MCF 10A (cell line): ENCODE data around the gene IKZF1. TPM values are rescaled to one million over a fixed set of nuclear protein-coding genes. Genes with fewer than 3 reads are reported as not detected.

ENCODE experiments used
- BruUV-seq: library from RNA; stranded (reverse); fragments of 400-500 nt; replicated peaks from 2 replicates; lab custom pipeline; 2021; lab: Mats Ljungman, UMichigan
- CTCF ChIA-PET: fragments of 300-600 bp; sonication (Branson Sonifier 250); formaldehyde crosslinking; extraction: SDS; loops from one replicate; lab custom pipeline; 2021; ENCODE audit warnings: antibody characterized with exemption, inconsistent platforms; lab: Yijun Ruan, JAX
- POLR2A ChIA-PET: fragments of 300-600, 350-650 bp; sonication (Branson Sonifier 250); formaldehyde crosslinking; extraction: SDS; loops from one replicate; lab custom pipeline; 2020; ENCODE audit warnings: antibody characterized with exemption, inconsistent platforms; lab: Yijun Ruan, JAX
- DNase-seq: peaks from one replicate; pipeline ENCODE4 v3.0.0-alpha.2; 2018; ENCODE audit not compliant: unreplicated experiment
- H3K27ac Mint-ChIP-seq: one replicate; pipeline ENCODE4 v1.8.0; 2022; ENCODE audit warnings: mild to moderate bottlenecking, low read depth, mixed read lengths; ENCODE audit not compliant: unreplicated experiment
- H3K27me3 Mint-ChIP-seq: one replicate; pipeline ENCODE4 v1.8.0; 2022; ENCODE audit warnings: mixed read lengths; ENCODE audit not compliant: insufficient read depth, unreplicated experiment
- H3K36me3 Mint-ChIP-seq: one replicate; pipeline ENCODE4 v1.8.0; 2022; ENCODE audit warnings: mild to moderate bottlenecking, moderate library complexity, mixed read lengths; ENCODE audit not compliant: insufficient read depth, unreplicated experiment
- H3K4me1 Mint-ChIP-seq: one replicate; pipeline ENCODE4 v1.8.0; 2022; ENCODE audit warnings: mixed read lengths; ENCODE audit not compliant: insufficient read depth, unreplicated experiment
- H3K4me3 Mint-ChIP-seq: one replicate; pipeline ENCODE4 v1.8.0; 2022; ENCODE audit warnings: mild to moderate bottlenecking, moderate library complexity, mixed read lengths; ENCODE audit not compliant: unreplicated experiment
- H3K9me3 Mint-ChIP-seq: one replicate; pipeline ENCODE4 v1.8.0; 2022; ENCODE audit warnings: mixed read lengths; ENCODE audit not compliant: unreplicated experiment
- intact Hi-C: fragments of 100-400 bp; cut with micrococcal nuclease; formaldehyde crosslinking; loops from 2 replicates; pipeline ENCODE4 v1.14.1; 2022
- total RNA-seq: library from RNA; stranded (reverse); gene quantifications from 2 replicates; pipeline ENCODE4 v1.2.3, GENCODE V29; 2022
- TF ChIP-seq, protein P1 (sequence below): fragments of 200-600 bp; IDR thresholded peaks from one replicate; pipeline ENCODE4 v1.8.0; 2022; ENCODE audit warnings: antibody characterized with exemption, mild to moderate bottlenecking; ENCODE audit not compliant: unreplicated experiment

Gene IKZF1
- total RNA-seq, 1 experiment from 2014 or later: not detected

DNA sequence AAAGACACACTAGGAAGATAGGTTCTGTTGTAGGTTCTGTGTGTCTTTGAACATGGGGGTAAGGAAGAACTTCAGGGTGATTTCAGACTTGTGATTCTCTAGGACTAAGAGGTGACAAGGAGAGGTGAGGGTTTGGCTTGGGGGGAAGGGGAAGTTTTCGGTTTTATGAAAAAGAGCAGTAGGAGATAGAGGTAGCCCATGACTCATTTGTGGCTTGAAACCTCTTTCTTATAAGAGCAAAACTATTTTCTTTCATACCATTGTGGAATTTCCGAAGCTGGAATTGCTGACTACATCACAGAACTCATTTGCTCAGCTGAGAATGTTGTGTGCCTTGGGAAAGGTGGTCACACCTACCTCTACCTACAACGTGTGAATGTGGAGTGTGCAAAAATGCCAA, 39.6 kb upstream of the IKZF1 start:
- intact Hi-C loops: no loop called here
- H3K27me3 Mint-ChIP-seq: peaks cover 45% of the 10 kb centered on the region
- no peak overlapping the region for H3K27ac Mint-ChIP-seq
- TF ChIP-seq, protein P1, sequence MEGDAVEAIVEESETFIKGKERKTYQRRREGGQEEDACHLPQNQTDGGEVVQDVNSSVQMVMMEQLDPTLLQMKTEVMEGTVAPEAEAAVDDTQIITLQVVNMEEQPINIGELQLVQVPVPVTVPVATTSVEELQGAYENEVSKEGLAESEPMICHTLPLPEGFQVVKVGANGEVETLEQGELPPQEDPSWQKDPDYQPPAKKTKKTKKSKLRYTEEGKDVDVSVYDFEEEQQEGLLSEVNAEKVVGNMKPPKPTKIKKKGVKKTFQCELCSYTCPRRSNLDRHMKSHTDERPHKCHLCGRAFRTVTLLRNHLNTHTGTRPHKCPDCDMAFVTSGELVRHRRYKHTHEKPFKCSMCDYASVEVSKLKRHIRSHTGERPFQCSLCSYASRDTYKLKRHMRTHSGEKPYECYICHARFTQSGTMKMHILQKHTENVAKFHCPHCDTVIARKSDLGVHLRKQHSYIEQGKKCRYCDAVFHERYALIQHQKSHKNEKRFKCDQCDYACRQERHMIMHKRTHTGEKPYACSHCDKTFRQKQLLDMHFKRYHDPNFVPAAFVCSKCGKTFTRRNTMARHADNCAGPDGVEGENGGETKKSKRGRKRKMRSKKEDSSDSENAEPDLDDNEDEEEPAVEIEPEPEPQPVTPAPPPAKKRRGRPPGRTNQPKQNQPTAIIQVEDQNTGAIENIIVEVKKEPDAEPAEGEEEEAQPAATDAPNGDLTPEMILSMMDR: no peak
- no peak for DNase-seq
- CTCF ChIA-PET: interaction anchor here (0.6 kb wide), 1 partner anchor 10 kb away, joined by 3 read pairs; no protein-coding TSS in a partner anchor
- H3K4me3 Mint-ChIP-seq: no peak overlapping the region
- H3K36me3 Mint-ChIP-seq: peaks cover 8% of the 10 kb centered on the region
- peaks cover 9% of the 10 kb centered on the region for H3K4me1 Mint-ChIP-seq
- no peaks in the 10 kb centered on the region for H3K9me3 Mint-ChIP-seq
- no TSS peak for BruUV-seq
- POLR2A ChIA-PET: interaction anchor here (0.6 kb wide), 1 partner anchor 500 kb away, joined by 3 read pairs; no protein-coding TSS in a partner anchor

DNA sequence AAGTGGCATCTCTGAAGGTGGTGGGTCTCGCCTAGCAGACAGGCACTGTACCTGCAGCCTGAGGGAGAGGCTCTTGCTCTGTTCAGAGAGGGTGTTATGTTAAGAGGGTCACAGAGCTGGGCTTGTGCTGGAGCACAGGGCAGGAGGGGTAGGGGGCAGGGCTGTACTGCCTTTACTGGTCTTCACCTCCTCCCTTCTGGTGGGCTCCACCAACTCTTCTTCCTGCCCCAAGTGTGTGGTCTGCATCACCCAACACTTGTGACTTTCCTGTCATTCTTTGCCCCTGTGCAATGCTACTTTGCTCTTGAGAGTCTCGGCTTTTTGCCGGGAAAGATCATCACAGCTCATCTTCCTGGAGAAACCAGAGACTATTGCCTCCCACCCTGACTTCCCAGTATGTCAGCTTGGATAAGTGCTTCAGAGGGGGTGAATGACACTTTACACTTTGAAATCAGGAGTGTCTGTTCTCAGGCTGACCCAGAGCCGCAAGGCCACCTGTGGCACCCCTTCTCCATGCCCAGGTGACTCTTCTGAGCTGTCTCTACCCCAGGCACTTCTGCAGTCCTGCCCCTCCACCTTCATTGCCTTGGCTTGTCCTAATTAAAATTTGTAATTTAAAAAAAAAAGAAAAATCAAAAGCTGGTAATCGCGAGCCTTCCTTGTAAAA, 38.4 kb upstream of the IKZF1 start:
- no peaks in the 10 kb centered on the region for H3K9me3 Mint-ChIP-seq
- no peak overlapping the region for H3K27ac Mint-ChIP-seq
- CTCF ChIA-PET: interaction anchor here (0.7 kb wide), 1 partner anchor 96 kb away, joined by 3 read pairs; no protein-coding TSS in a partner anchor
- peaks cover 43% of the 10 kb centered on the region for H3K27me3 Mint-ChIP-seq
- no peak overlapping the region for H3K4me3 Mint-ChIP-seq
- TF ChIP-seq, protein P1: no peak
- POLR2A ChIA-PET: no interaction called here
- no TSS peak for BruUV-seq
- H3K4me1 Mint-ChIP-seq: peaks cover 9% of the 10 kb centered on the region
- intact Hi-C loops: no loop called here
- peaks cover 8% of the 10 kb centered on the region for H3K36me3 Mint-ChIP-seq
- no peak for DNase-seq

DNA sequence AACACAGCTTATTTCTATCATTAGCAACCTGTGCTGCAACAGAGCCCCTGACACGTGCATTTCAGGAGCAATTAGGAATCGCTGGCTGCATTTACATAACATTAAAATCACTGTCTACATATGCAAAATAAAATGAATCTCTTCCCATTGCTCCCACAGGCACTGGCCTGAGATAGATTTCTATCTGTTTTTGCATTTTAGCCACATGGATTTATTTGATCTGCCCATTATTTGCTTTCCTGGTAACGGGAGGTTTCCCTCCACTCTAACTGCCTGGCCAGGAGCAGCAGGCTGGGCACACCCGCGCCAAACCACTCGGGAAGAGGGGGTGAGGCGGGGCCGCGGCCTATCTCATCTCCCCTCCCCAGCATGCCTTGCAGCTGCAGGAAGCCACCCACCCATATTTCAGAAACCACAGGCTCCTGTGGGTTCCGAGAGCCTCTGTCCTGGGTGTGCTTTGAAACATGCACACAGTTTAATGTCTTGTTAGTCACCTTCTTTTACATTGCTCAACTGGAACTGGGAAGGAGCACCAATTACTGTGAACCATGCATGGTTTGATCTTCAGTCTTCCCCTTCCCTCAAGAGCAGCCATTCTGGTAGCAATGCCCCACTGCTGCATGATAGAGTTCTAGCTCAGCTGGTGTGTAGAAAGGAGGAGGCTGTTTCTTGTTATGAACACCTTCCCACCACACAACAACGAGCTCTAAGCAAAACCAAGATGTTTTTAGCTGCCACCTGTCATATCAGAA, 37.7 kb upstream of the IKZF1 start:
- Mint-ChIP-seq H3K4me3 (no peak overlapping the region), H3K27me3 (peaks cover 38% of the 10 kb centered on the region)
- POLR2A ChIA-PET: no interaction called here

More for the DNA sequence above, 37.7 kb upstream of the IKZF1 start:
- TF ChIP-seq, protein P1: no peak
- intact Hi-C loops: no loop called here
- CTCF ChIA-PET: interaction anchor here (0.7 to 1.0 kb wide), 2 partner anchors 95 to 151 kb away, joined by 3 read pairs; no protein-coding TSS in a partner anchor
- DNase-seq: no peak
- Mint-ChIP-seq H3K36me3 (peaks cover 8% of the 10 kb centered on the region), H3K9me3 (no peaks in the 10 kb centered on the region), H3K4me1 (peaks cover 9% of the 10 kb centered on the region), H3K27ac (no peak overlapping the region)
- no TSS peak for BruUV-seq
